Fibroblast of lung (primary cell): ENCODE results near the gene MEGF6. TPM values are rescaled to one million over a fixed set of nuclear protein-coding genes. Genes with fewer than 3 reads are reported as not detected.
A peak's percentile ranks its signal among the peaks of the same experiment; 100 is the strongest.

Source experiments
- DNase-seq, 2 donors: peaks; one replicate each; pipeline versions ENCODE4 v3.0.0 to v3.0.0-alpha.2; 2010; ENCODE audit warnings: low read depth in 2 of 2
- H2AFZ ChIP-seq: 2 replicates; pipeline ENCODE4 v1.5.1; 2012; ENCODE audit warnings: low read length, control low read depth, inconsistent platforms
- H3K27ac ChIP-seq: 2 replicates; pipeline ENCODE4 v1.5.1; 2011; ENCODE audit warnings: low read length, control low read depth; ENCODE audit not compliant: insufficient read depth
- H3K27me3 ChIP-seq: 2 replicates; pipeline ENCODE4 v1.5.1; 2011; ENCODE audit warnings: mild to moderate bottlenecking, low read length; ENCODE audit not compliant: control insufficient read depth, insufficient read depth
- H3K36me3 ChIP-seq: 2 replicates; pipeline ENCODE4 v1.5.1; 2011; ENCODE audit warnings: low read length; ENCODE audit not compliant: control insufficient read depth, insufficient read depth
- H3K4me1 ChIP-seq: 2 replicates; pipeline ENCODE4 v1.5.1; 2011; ENCODE audit warnings: low read length; ENCODE audit not compliant: control insufficient read depth, insufficient read depth; ENCODE audit errors: extremely low read depth
- H3K4me2 ChIP-seq: 2 replicates; pipeline ENCODE4 v1.5.1; 2011; ENCODE audit warnings: low read length, control low read depth; ENCODE audit not compliant: insufficient read depth; ENCODE audit errors: extremely low read depth
- H3K4me3 ChIP-seq, 4 experiments: fragments of 200-600 bp in 1 of 4; sonication (generic) in 1 of 4; replicated peaks in 1 of 4; 2 replicates each; pipeline ENCODE4 v1.5.1; 2011 to 2016; ENCODE audit warnings: low read length in 4 of 4, low read depth in 3 of 4, mild to moderate bottlenecking in 3 of 4, control low read depth in 2 of 4, inconsistent platforms in 1 of 4, mixed read lengths in 1 of 4; ENCODE audit not compliant: insufficient read depth in 1 of 4; ENCODE audit errors: control extremely low read depth in 1 of 4
- H3K79me2 ChIP-seq: 2 replicates; pipeline ENCODE4 v1.5.1; 2012; ENCODE audit warnings: mild to moderate bottlenecking, low read length, inconsistent platforms; ENCODE audit not compliant: control insufficient read depth, insufficient read depth
- H3K9ac ChIP-seq: 2 replicates; pipeline ENCODE4 v1.5.1; 2011; ENCODE audit warnings: mild to moderate bottlenecking, low read length, control low read depth; ENCODE audit not compliant: insufficient read depth
- H3K9me3 ChIP-seq: 2 replicates; pipeline ENCODE4 v1.5.1; 2012; ENCODE audit warnings: low read depth, low read length; ENCODE audit not compliant: control insufficient read depth, insufficient read depth
- H4K20me1 ChIP-seq: 2 replicates; pipeline ENCODE4 v1.5.1; 2011; ENCODE audit warnings: low read length; ENCODE audit not compliant: control insufficient read depth, insufficient read depth; ENCODE audit errors: extremely low read depth
- CTCF ChIP-seq, 2 donors: IDR thresholded peaks in 1 of 2; conservative IDR thresholded peaks in 1 of 2; 1 replicate in 1 of 2; 2 replicates in 1 of 2; pipeline ENCODE4 v1.5.1; 2011 to 2012; ENCODE audit warnings: low read length in 2 of 2, control low read depth in 1 of 2, inconsistent platforms in 1 of 2, low read depth in 1 of 2, mild to moderate bottlenecking in 1 of 2
- EZH2 ChIP-seq: IDR thresholded peaks from 2 replicates; pipeline ENCODE4 v1.5.1; 2012; ENCODE audit warnings: low read length, control low read depth, mild to moderate bottlenecking; ENCODE audit errors: missing control alignments
- polyA plus RNA-seq, 2 donors: library from polyadenylated mRNA; depleted of rRNA in 1 of 2; stranded (reverse) in 1 of 2; unstranded in 1 of 2; fragments of >200 nt; gene quantifications; 2 replicates each; pipeline ENCODE4 v1.2.1, GENCODE V29; 2011 to 2012; ENCODE audit warnings: missing spikeins in 1 of 2
- total RNA-seq: library from RNA; depleted of rRNA; stranded (reverse); fragments of >200 nt; gene quantifications from 2 replicates; pipeline ENCODE4 v1.2.1, GENCODE V29; 2014

MEGF6 gene
- total and polyA plus RNA-seq, 2 donors (not counting 1 experiment from before 2014, with no cell fraction given), result 1.6 to 11.6 TPM

GRCh38 chr1:3578433-3578805 lies 32.9 kb downstream of the MEGF6 start:
- no peak overlapping the region for H2AFZ ChIP-seq
- DNase-seq, result no peak
- no peak overlapping the region for H3K9ac ChIP-seq
- no peak for TF ChIP-seq EZH2
- TF ChIP-seq CTCF (conservative IDR thresholded peaks at IDR 0.05 in 1 of 2, IDR thresholded peaks at IDR 0.05 in 1 of 2; ENCODE audit: low read depth in 1 of 2, low read length in 2 of 2), result no peak
- H3K4me1 ChIP-seq, result no peaks in the 10 kb centered on the region
- no peak overlapping the region for H3K4me3 ChIP-seq
- no peak overlapping the region for H3K4me2 ChIP-seq
- no peaks in the 10 kb centered on the region for H3K79me2 ChIP-seq
- no peak overlapping the region for H3K27ac ChIP-seq
- H3K9me3 ChIP-seq, result no peaks in the 10 kb centered on the region
- no peaks in the 10 kb centered on the region for H4K20me1 ChIP-seq
- no peaks in the 10 kb centered on the region for H3K27me3 ChIP-seq
- H3K36me3 ChIP-seq, result no peaks in the 10 kb centered on the region

- no peaks in the 10 kb centered on the region for H3K9me3 ChIP-seq
- H3K27ac ChIP-seq, result no peak overlapping the region
- no peak overlapping the region for H2AFZ ChIP-seq
- DNase-seq, result peak in 1 of 2 donors; percentile 86
- TF ChIP-seq CTCF (conservative IDR thresholded peaks at IDR 0.05 in 1 of 2, IDR thresholded peaks at IDR 0.05 in 1 of 2; ENCODE audit: low read depth in 1 of 2, low read length in 2 of 2) (no peak), EZH2 (no peak)
- no peak overlapping the region for H3K4me2 ChIP-seq
- H4K20me1 ChIP-seq, result no peaks in the 10 kb centered on the region
- no peak overlapping the region for H3K9ac ChIP-seq
- no peaks in the 10 kb centered on the region for H3K27me3 ChIP-seq
- H3K79me2 ChIP-seq, result no peaks in the 10 kb centered on the region
- no peaks in the 10 kb centered on the region for H3K4me1 ChIP-seq
- no peak overlapping the region for H3K4me3 ChIP-seq
- no peaks in the 10 kb centered on the region for H3K36me3 ChIP-seq
Measured at GRCh38 chr1:3577711-3578432, 33.4 kb downstream of the MEGF6 start.

DNA sequence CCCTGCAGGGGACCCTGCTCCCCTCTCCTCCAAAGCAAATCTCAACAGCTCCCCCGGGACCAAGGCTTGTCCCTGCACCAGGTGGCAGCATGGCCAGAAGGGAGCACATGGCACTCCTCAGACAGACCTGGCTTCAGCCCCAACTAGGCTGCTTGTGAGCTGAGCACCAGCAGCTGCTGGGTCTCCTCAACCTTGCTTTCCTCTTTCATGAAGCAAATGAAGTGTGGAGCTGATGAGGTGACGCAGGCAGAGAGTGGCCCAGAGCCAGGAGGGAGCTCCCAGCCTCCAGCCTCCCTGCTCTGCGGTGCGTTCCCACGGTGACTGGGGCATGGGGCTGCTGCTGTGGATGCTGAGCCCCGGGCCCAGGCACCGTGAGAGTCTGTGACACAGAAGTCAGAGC lies 34.0 kb downstream of the MEGF6 start:
- H3K4me3 ChIP-seq, result no peak overlapping the region
- no peak overlapping the region for H3K4me2 ChIP-seq
- H3K36me3 ChIP-seq, result no peaks in the 10 kb centered on the region
- TF ChIP-seq CTCF (conservative IDR thresholded peaks at IDR 0.05 in 1 of 2, IDR thresholded peaks at IDR 0.05 in 1 of 2; ENCODE audit: low read depth in 1 of 2, low read length in 2 of 2), result no peak
- TF ChIP-seq EZH2, result no peak
- H3K4me1 ChIP-seq, result no peaks in the 10 kb centered on the region
- H3K27me3 ChIP-seq, result no peaks in the 10 kb centered on the region
- H3K79me2 ChIP-seq, result no peaks in the 10 kb centered on the region
- no peaks in the 10 kb centered on the region for H4K20me1 ChIP-seq
- DNase-seq, result peak; percentile 68 to 86
- H3K9ac ChIP-seq, result no peak overlapping the region
- no peak overlapping the region for H2AFZ ChIP-seq
- no peak overlapping the region for H3K27ac ChIP-seq
- H3K9me3 ChIP-seq, result no peaks in the 10 kb centered on the region
